ENCODE results near the gene COMMD3.
"Not testable (repeated sequence)": the region's sequence is repeated elsewhere in the genome, so short reads cannot be mapped to it uniquely, and the experiment has no call there.

COMMD3 gene

DNA sequence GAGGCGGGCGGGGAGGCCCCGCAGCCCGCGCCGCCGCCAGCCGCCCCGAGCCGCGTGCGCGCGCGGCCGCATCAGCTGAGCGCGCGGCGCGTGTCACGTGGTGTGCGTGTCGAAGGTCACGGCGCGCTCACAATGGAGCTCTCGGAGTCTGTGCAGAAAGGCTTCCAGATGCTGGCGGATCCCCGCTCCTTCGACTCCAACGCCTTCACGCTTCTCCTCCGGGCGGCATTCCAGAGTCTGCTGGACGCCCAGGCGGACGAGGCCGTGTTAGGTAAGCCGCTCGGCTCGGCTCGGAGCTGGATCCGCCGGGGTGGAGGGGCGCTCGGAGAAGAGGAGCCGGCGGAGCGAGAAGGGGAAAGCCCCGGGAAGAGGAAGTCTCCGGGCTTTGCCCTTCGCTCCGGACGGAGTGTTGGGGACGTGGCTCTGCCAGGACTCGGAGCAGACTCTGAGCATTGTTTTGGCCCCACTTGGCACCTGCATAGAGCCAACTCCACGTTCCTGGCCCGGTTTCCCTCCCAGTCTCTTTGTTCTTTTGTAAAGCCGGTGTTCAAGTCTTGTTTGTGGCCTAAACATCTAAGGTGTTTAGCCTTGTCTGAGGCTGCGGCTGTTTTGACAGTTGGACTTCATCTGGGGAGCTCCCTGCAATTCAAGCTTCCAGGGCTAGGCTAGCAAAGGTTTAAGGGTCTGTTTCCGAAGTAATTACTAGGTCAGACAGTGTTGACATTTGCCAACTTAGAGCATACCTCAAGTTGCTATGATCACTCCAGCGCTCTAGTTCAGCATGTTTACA lies at the start of gene COMMD3:
COMMD3 (plus strand) TSS at position 103 of the 790 bp plus-strand sequence; CDS start at position 133, 30 bp downstream.
- DNase-seq = peak; percentile 26 to 70

DNA sequence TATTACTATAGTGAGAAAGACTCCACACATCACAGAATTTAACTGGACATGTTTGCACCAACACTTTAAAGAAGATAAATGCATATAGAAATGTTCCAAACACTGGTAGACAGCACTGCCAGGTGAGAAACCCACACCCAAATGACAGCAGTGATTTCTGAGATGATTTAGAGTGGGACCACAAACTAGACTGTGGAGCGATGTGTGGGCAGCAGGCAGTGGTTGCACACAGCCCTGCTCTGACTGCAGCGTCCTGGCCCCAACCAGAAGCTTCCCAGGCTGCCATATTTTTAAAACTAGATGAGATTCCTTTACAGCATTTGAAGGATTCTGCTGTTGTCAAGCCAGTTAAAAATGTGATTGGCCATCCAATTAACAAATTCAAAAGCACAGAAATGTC lies 47.7 kb upstream of the COMMD3 start:
- DNase-seq = no peak

DNA sequence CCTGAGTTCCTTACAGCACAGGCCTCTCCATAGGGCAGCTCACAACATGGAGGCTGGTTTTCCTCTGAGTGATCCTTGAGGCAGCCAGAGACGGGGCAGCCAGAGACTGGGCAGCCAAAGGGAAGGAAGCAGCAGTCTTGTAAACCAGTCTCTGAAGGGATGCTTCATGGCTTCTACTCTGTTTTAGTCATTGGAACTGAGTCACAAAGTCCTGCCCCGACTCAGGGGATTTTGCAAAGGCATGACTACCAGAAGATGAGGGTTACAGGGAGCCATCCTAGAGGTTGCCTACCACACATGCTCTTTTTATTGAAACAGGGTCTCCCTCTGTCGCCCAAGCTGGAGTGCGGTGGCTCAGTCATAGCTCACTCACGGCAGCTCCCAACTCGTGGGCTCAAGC lies 44.4 kb upstream of the COMMD3 start:
- DNase-seq = no peak

- no peak for DNase-seq
Observed at GRCh38 chr10:22278441-22278782, 37.8 kb upstream of the COMMD3 start.

DNA sequence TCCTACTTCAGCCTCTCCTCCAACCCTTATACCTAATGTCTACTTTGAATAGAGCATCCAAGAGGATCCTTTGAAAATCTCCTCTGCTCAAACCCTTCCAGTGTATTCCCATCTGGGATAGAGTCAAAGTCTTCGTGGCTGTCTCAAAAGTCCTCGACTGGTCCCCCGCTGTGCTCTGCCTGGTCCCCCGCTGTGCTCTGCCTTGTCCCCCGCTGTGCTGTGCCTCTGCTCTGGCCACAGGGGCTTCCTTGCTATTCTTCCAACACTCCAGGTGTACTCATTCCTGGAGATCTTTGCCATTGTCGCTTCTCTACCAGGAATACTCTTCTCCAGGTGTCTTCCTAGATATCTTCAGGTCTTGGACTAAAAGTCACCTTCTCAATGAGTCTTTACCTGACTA lies 36.1 kb upstream of the COMMD3 start:
- DNase-seq = no peak

DNA sequence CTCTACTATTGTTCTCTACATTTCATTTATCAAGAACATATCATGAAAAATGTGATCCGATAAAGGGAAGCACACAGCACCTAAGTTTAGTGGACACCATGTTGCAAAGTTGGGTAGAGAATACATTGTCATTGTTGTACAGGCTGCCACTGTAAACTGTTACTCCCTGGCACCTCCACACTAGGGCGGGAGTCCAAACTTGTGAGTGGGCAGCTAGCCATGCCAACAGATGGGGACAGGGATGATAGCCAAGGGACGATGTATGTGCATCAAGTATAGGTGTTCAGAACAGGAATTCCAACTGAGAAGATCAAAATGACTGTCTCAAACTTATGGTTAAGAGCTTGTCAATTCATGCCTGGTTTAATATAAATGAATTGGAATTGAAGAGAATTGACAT lies 31.1 kb upstream of the COMMD3 start:
- DNase-seq = no peak

- no peak for DNase-seq
Observed at GRCh38 chr10:22293747-22294404, 22.3 kb upstream of the COMMD3 start.

DNA sequence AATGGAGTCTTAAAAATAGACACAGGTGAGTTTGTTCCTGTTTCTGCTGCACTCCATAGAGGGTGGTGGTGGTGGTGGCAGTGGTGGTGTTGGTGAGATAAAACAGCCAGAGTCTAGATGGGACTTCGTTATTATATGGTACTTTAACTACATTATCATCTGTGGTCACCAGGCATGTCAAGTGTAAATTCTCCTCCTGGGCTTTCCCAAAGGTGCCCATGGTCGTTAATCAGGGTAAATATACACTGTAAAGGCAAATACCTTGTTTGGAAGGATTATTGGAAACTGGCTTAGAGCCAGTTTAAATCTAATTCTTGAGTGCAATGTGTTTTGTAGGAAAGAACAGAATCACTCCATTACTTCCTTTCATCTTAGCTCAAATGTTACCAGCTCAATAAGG lies 21.5 kb upstream of the COMMD3 start:
- no peak for DNase-seq

DNA sequence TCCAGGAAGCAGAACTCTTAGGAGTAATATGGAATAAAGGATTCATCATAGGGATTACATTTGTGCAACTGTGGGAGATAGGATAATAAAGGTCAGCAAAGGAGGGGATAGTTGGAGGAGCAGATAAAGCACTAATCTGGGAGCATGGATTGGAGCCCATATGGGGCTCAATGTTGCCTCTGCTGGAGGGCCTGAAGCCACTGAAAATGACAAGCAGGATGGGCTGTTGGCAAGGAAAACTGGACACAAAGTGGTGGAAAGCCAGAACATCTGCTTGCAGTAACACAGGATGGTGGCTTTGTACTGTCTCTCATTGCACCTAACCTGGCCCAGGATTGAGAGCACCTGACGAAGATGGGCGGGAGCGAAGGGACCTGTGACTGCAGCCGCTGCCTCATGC lies 15.0 kb upstream of the COMMD3 start:
- no peak for DNase-seq

DNA sequence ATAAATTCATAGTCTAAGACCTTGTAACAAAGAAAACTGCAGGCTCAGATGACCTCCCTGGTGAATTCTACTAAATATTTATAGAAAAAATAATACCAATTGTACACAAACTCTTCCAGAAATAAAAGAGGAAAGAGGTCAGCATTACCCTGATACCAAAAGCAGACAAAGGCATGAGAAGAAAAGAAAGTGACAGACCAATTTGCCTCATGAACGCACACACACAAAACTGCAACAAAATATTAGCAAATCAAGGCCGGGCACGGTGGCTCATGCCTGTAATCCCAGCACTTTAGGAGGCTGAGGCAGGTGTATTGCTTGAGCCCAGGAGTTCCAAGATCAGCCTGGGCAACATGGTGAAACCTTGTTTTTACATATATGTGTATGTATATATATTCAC lies 12.7 kb upstream of the COMMD3 start:
- DNase-seq = no peak

DNA sequence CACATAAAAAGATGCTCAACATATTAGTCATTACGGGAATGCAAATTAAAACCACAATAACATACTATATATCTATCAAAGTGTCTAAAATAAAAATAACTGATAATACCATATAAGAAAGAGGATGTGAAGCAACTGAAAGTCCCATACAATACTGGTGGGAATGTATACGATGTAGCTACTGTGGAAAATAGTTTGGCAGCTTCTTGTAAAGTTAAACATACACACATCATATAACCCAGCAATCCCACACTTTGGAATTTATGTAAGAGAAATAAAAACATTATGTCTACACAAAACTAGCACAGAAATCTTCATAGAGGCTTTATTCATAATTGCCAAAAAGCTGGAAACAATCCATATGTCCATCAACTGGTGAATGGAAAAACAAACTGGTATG lies 10.5 kb upstream of the COMMD3 start:
- DNase-seq = no peak

DNA sequence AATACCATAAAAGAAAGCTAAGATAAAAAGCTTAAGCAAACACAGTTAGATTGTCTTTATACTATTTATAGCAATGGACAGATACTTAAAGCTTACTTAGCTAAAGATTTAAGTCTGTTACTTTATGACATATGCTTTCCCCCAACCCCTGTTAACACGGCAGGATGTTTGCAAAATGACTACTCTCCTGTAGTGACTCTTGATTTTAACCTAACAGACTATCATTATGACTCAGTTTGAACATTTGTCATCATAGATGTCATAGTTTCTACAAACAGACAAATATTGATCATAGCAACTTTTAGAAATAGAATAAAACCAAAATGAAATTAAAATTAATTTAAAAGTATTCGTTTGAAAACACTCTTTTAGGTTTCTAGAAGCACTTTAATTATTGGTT lies 7.8 kb upstream of the COMMD3 start:
- DNase-seq = no peak

- DNase-seq = no peak
Observed at GRCh38 chr10:22309180-22310000, 6.8 kb upstream of the COMMD3 start.

- not testable (repeated sequence) for DNase-seq
Observed at GRCh38 chr10:22310012-22310411, 6.2 kb upstream of the COMMD3 start.

DNA sequence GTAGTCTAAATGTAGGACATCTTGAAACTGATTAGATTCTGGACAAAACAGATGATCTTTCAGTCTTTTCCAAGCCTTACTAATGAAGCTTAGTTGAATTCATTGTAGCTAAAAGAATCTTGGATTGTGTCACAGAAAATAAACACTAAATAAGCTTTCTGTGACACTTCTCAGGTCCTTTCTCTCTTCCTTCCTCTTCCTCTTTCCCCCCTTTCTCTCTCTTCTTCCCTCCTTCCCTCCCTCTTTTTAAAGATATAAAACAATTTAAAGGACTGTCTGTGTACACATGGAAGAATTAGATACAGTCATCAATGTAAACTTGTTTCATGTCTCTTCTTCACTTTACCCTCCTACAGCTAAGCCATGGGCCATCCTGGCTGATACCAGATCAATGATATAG lies 5.3 kb upstream of the COMMD3 start:
- no peak for DNase-seq

DNA sequence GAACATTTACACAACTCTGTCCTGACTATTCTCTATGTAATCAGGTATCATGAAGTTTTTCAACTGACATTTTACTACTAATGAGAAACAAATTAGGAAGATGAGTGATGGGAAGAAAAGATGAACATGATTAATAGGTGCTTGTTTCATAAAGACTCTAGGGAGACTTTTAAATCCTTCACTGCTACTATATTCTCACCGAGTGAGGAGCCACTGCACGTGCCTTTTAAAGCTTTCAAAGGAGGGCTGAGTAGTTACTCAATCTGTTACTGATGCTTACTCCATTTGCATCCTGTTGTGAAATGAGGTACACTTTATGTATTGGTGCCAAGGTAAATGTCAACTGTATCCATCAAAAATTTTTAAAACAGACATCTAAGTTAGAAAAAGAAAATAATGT lies 1.3 kb upstream of the COMMD3 start:
- DNase-seq = peak; percentile 30 to 46

- DNase-seq = no peak
Observed at GRCh38 chr10:22315455-22316285, 518 bp upstream of the COMMD3 start.

- no peak for DNase-seq
Observed at GRCh38 chr10:22317076-22317370, 835 bp downstream of the COMMD3 start.

DNA sequence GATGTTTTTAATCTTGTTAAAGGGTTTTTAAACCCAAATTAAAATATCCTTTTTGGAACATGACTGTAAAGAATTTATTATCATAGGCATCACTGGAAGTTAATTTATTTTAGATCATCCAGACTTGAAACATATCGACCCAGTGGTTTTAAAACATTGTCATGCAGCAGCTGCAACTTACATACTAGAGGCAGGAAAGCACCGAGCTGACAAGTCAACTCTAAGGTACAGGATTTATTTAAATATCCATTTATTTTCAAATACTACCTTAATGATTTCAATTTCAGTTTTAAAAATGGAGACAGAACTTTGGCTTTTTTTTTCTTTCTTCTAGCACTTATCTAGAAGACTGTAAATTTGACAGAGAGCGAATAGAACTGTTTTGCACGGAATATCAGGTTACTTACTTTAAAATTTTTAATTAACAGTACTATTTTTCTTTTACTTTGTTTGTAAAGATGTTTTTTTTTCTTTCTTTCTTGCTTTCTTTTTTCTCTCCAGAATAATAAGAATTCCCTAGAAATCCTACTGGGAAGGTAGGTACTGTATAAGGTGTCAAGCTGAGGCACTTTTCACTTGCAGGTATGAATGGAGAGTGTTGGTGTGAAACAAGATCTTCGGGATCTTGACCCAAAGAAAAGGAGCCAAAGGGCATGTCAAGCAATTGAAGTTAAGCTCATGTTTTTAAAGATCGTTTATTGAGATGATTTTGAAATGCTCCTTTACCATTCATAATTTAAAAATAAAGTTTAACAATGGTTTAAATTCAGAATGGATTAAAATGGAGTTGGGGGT lies 1.8 kb downstream of the COMMD3 start:
- no peak for DNase-seq

GRCh38 chr10:22318772-22319171 lies 2.6 kb downstream of the COMMD3 start:
- DNase-seq = no peak

- DNase-seq = no peak
Observed at GRCh38 chr10:22319547-22319979, 3.4 kb downstream of the COMMD3 start.

- DNase-seq = no peak
Observed at GRCh38 chr10:22319980-22320558, 3.9 kb downstream of the COMMD3 start.
